Testis (tissue), 2 donors: Measurements from ENCODE around the gene SMIM35.

ENCODE experiments used
- POLR2A ChIP-seq: fragments of 450-650 bp; IDR thresholded peaks from one replicate; pipeline ENCODE4 v1.6.1; 2017; ENCODE audit warnings: antibody characterized with exemption, mild to moderate bottlenecking, moderate library complexity
- TF ChIP-seq, protein P1 (sequence below), 3 experiments: fragments of 450-650 bp in 2 of 3; fragments of 200-600 bp in 1 of 3; sonication (generic) in 1 of 3; IDR thresholded peaks; one replicate each; pipeline ENCODE4 v1.5.1; 2016 to 2019; ENCODE audit warnings: antibody characterized with exemption in 3 of 3, mild to moderate bottlenecking in 2 of 3, moderate library complexity in 1 of 3

- TF ChIP-seq, protein P1, sequence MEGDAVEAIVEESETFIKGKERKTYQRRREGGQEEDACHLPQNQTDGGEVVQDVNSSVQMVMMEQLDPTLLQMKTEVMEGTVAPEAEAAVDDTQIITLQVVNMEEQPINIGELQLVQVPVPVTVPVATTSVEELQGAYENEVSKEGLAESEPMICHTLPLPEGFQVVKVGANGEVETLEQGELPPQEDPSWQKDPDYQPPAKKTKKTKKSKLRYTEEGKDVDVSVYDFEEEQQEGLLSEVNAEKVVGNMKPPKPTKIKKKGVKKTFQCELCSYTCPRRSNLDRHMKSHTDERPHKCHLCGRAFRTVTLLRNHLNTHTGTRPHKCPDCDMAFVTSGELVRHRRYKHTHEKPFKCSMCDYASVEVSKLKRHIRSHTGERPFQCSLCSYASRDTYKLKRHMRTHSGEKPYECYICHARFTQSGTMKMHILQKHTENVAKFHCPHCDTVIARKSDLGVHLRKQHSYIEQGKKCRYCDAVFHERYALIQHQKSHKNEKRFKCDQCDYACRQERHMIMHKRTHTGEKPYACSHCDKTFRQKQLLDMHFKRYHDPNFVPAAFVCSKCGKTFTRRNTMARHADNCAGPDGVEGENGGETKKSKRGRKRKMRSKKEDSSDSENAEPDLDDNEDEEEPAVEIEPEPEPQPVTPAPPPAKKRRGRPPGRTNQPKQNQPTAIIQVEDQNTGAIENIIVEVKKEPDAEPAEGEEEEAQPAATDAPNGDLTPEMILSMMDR (IDR thresholded peaks at IDR 0.05), result no peak
- TF ChIP-seq POLR2A, result no peak
These were observed 81.3 kb downstream of the SMIM35 start for GRCh38 chr11:118005224-118006152.
